GM12878 (cell line): Measurements from ENCODE around the gene ARMC3. TPM values are rescaled to one million over a fixed set of nuclear protein-coding genes. Genes with fewer than 3 reads are reported as not detected.

Experiments used
- ATAC-seq: fragments of 200-7000 bp; cut with Tn5 transposase; 3 replicates; pipeline ENCODE4 v1.9.1; 2020; ENCODE audit warnings: mild to moderate bottlenecking, moderate library complexity
- BruUV-seq: library from RNA; stranded (reverse); fragments of 400-500 nt; replicated peaks from 2 replicates; lab custom pipeline; 2021; lab: Mats Ljungman, UMichigan
- CTCF ChIA-PET: fragments of 300-600 bp; sonication (Branson Sonifier 250); formaldehyde crosslinking; extraction: SDS; loops from one replicate; lab custom pipeline; 2021; ENCODE audit warnings: inconsistent platforms; lab: Yijun Ruan, JAX
- POLR2A ChIA-PET: fragments of 350-600 bp; formaldehyde crosslinking; extraction: SDS; loops from one replicate; lab custom pipeline; 2021; ENCODE audit warnings: inconsistent platforms; lab: Charles Lee
- RAD21 ChIA-PET: fragments of 300-600 bp; sonication (Branson Sonifier 250); formaldehyde crosslinking; loops from one replicate; lab custom pipeline; 2023; ENCODE audit warnings: antibody characterized with exemption; ENCODE audit not compliant: unreplicated experiment; lab: Charles Lee
- SMC1A ChIA-PET: fragments of 300-600 bp; sonication (Branson Sonifier 250); formaldehyde crosslinking; loops from one replicate; lab custom pipeline; 2023; ENCODE audit not compliant: unreplicated experiment, uncharacterized antibody; lab: Charles Lee
- DNase-seq: peaks from one replicate; pipeline ENCODE4 v3.0.0-alpha.2; 2011; ENCODE audit warnings: low read depth, low spot score
- FAIRE-seq: peaks from 3 replicates; lab custom pipeline; 2011; peaks lifted over from hg19 to GRCh38; lab: Jason Lieb, UNC
- H2AFZ ChIP-seq: 2 replicates; pipeline ENCODE4 v1.6.0; 2011; ENCODE audit warnings: low read depth, low read length, control low read depth; ENCODE audit not compliant: control insufficient read depth
- H3K27ac ChIP-seq: 2 replicates; pipeline ENCODE4 v1.5.1; 2011; ENCODE audit warnings: control low read depth; ENCODE audit not compliant: control insufficient read depth, insufficient read depth
- H3K27me3 ChIP-seq, 2 experiments: replicated peaks in 1 of 2; 2 replicates each; pipeline versions ENCODE4 v1.6.0 to v1.6.1; 2011; ENCODE audit warnings: low read length in 1 of 2; ENCODE audit not compliant: control insufficient read depth in 2 of 2, insufficient read depth in 2 of 2
- H3K36me3 ChIP-seq, 2 experiments: 2 replicates each; pipeline ENCODE4 v1.5.1; 2011; ENCODE audit warnings: low read length in 1 of 2; ENCODE audit not compliant: control insufficient read depth in 2 of 2, insufficient read depth in 2 of 2
- H3K4me1 ChIP-seq: 2 replicates; pipeline ENCODE4 v1.6.1; 2011; ENCODE audit warnings: mild to moderate bottlenecking, low read length, moderate library complexity, mixed read lengths; ENCODE audit not compliant: control insufficient read depth, insufficient read depth
- H3K4me2 ChIP-seq: 2 replicates; pipeline ENCODE4 v1.6.0; 2011; ENCODE audit warnings: control low read depth; ENCODE audit not compliant: control insufficient read depth, insufficient read depth
- H3K4me3 ChIP-seq: fragments of 200-600 bp; sonication (generic); 2 replicates; pipeline ENCODE4 v1.5.1; 2016
- H3K79me2 ChIP-seq: 2 replicates; pipeline ENCODE4 v1.6.0; 2011; ENCODE audit warnings: low read length; ENCODE audit not compliant: control insufficient read depth, insufficient read depth
- H3K9ac ChIP-seq: 2 replicates; pipeline ENCODE4 v1.8.0; 2011; ENCODE audit warnings: low read length, control low read depth, mixed read lengths; ENCODE audit not compliant: control insufficient read depth, insufficient read depth
- H3K9me3 ChIP-seq: replicated peaks from 3 replicates; pipeline ENCODE4 v1.5.1; 2011; ENCODE audit warnings: mild to moderate bottlenecking, low read length; ENCODE audit not compliant: control insufficient read depth, insufficient read depth
- H4K20me1 ChIP-seq: 2 replicates; pipeline ENCODE4 v1.6.0; 2011; ENCODE audit not compliant: control insufficient read depth, insufficient read depth
- NR2F1 ChIP-seq: fragments of 450-650 bp; conservative IDR thresholded peaks from 2 replicates; pipeline ENCODE4 v1.6.1; 2017; ENCODE audit warnings: mild to moderate bottlenecking
- SMAD5 ChIP-seq: IDR thresholded peaks from 2 replicates; pipeline ENCODE4 v1.6.1; 2016; ENCODE audit warnings: antibody characterized with exemption, low read depth
- SPI1 ChIP-seq: IDR thresholded peaks from 2 replicates; pipeline ENCODE4 v1.6.1; 2011; ENCODE audit warnings: low read depth, mild to moderate bottlenecking, low read length, moderate library complexity, borderline replicate concordance; ENCODE audit not compliant: insufficient read depth
- ZNF274 ChIP-seq: IDR thresholded peaks from one replicate; pipeline ENCODE4 v1.8.0; 2011; ENCODE audit not compliant: insufficient read length, insufficient read depth
- WGBS: methylation state at CpG from one replicate; pipeline ENCODE4 v1.1.6; 2016; ENCODE audit warnings: low lambda C conversion rate; ENCODE audit not compliant: insufficient replicate concordance, insufficient coverage; ENCODE audit errors: missing lambda C conversion rate; 5-methylcytosine and 5-hydroxymethylcytosine counted together
- in situ Hi-C: fragments of 300-500 bp; cut with MboI; formaldehyde crosslinking; loops from 9 replicates; pipeline ENCODE4 v1.14.3; 2018; ENCODE audit warnings: mixed read lengths
- intact Hi-C: fragments of 100-400 bp; cut with micrococcal nuclease; formaldehyde crosslinking; loops from one replicate; pipeline ENCODE4 v1.14.2; 2022; ENCODE audit not compliant: unreplicated experiment
- polyA plus RNA-seq, 11 experiments: library from polyadenylated mRNA; depleted of rRNA in 4 of 11; unstranded in 6 of 11; stranded (reverse) in 5 of 11; fragments of >200 nt; fragmentation: Nextera tagmentation in 4 of 11; fragmentation: Illumina TruSeq in 1 of 11; extraction: Ambion mirVana in 4 of 11; extraction: Trizol in 1 of 11; gene quantifications; 1 replicate in 1 of 11; 2 replicates in 10 of 11; pipeline versions ENCODE4 v1.2.1 to v1.2.3, GENCODE V29; 2011 to 2016; ENCODE audit warnings: inconsistent platforms in 2 of 11, missing spikeins in 2 of 11, low read depth in 1 of 11
- total RNA-seq, 4 experiments: library from RNA; depleted of rRNA in 3 of 4; stranded (reverse); fragments of >200 nt in 3 of 4; fragmentation: Illumina TruSeq in 1 of 4; extraction: Trizol in 1 of 4; gene quantifications; 2 replicates each; pipeline versions ENCODE4 v1.2.1 to v1.2.3, GENCODE V29; 2013 to 2021
- TF ChIP-seq, protein P1 (sequence below): fragments of 450-650 bp; IDR thresholded peaks from 2 replicates; pipeline ENCODE4 v1.6.1; 2017; ENCODE audit warnings: mild to moderate bottlenecking, moderate library complexity

ARMC3 gene
- total and polyA plus RNA-seq, 10 of the 15 experiments (the other 5 are each of a cell fraction or from before 2014, with no cell fraction given), result 0.01 to 0.06 TPM; not detected in 8

DNA sequence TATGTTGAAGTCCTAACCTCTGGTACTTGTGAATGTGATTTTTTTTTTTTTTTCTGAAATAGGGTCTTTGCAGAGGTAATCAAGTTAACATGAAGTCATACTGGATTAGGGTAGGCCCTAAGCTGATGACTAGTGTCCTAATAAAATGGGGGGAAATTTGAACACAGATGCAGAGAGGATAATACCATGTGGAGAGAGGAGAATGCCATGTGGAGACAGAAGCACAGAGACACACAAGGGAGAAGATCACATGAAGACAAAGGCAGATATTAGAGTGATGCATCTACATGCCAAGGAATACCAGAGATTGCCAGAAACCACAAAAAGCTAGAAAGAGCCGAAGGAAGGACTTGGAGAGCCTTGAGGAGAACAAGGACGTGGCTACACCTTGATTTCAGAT lies 28.5 kb upstream of the ARMC3 start:
- no peak overlapping the region for H2AFZ ChIP-seq
- ChIA-PET POLR2A (interaction anchor here (0.5 to 0.7 kb wide), 2 partner anchors 209 to 343 kb away, joined by 3 to 5 read pairs; no protein-coding TSS in a partner anchor), CTCF (interaction anchor here (1.0 kb wide), 1 partner anchor 9 kb away, joined by 3 read pairs; no protein-coding TSS in a partner anchor), RAD21 (interaction anchor here (0.7 kb wide), 1 partner anchor 1224 kb away, joined by 3 read pairs; no protein-coding TSS in a partner anchor)
- in situ Hi-C loops (no loop called here), intact Hi-C loops (no loop called here)
- BruUV-seq, result no TSS peak
- no peak for FAIRE-seq
- DNase-seq, result no peak
- no peaks in the 10 kb centered on the region for H4K20me1 ChIP-seq
- no peaks in the 10 kb centered on the region for H3K79me2 ChIP-seq
- no peaks in the 10 kb centered on the region for H3K27me3 ChIP-seq
- H3K9me3 ChIP-seq, result no peaks in the 10 kb centered on the region; the same call in 2 of the 3 replicates
- WGBS, result 0% methylated on average over 2 of the region's 2 CpGs
- no peak overlapping the region for H3K27ac ChIP-seq
- no peaks in the 10 kb centered on the region for H3K36me3 ChIP-seq
- H3K9ac ChIP-seq, result no peak overlapping the region
- TF ChIP-seq ZNF274 (no peak), SPI1 (no peak), SMAD5 (no peak), NR2F1 (no peak)
- TF ChIP-seq, protein P1, sequence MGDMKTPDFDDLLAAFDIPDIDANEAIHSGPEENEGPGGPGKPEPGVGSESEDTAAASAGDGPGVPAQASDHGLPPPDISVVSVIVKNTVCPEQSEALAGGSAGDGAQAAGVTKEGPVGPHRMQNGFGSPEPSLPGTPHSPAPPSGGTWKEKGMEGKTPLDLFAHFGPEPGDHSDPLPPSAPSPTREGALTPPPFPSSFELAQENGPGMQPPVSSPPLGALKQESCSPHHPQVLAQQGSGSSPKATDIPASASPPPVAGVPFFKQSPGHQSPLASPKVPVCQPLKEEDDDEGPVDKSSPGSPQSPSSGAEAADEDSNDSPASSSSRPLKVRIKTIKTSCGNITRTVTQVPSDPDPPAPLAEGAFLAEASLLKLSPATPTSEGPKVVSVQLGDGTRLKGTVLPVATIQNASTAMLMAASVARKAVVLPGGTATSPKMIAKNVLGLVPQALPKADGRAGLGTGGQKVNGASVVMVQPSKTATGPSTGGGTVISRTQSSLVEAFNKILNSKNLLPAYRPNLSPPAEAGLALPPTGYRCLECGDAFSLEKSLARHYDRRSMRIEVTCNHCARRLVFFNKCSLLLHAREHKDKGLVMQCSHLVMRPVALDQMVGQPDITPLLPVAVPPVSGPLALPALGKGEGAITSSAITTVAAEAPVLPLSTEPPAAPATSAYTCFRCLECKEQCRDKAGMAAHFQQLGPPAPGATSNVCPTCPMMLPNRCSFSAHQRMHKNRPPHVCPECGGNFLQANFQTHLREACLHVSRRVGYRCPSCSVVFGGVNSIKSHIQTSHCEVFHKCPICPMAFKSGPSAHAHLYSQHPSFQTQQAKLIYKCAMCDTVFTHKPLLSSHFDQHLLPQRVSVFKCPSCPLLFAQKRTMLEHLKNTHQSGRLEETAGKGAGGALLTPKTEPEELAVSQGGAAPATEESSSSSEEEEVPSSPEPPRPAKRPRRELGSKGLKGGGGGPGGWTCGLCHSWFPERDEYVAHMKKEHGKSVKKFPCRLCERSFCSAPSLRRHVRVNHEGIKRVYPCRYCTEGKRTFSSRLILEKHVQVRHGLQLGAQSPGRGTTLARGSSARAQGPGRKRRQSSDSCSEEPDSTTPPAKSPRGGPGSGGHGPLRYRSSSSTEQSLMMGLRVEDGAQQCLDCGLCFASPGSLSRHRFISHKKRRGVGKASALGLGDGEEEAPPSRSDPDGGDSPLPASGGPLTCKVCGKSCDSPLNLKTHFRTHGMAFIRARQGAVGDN, result no peak
- TF ChIP-seq, all 136 proteins: peak for 0
- no peak overlapping the region for H3K4me3 ChIP-seq
- no peak overlapping the region for H3K4me2 ChIP-seq
- ATAC-seq, result no peak
- no peaks in the 10 kb centered on the region for H3K4me1 ChIP-seq
- SMC1A ChIA-PET, result interaction anchor here (0.6 to 1.0 kb wide), 2 partner anchors 157 to 413 kb away, joined by 3 to 4 read pairs; no protein-coding TSS in a partner anchor
